Measurements from ENCODE around the gene PCSK4. TPM values are rescaled to one million over a fixed set of nuclear protein-coding genes. Genes with fewer than 3 reads are reported as not detected.

Gene PCSK4
- total and polyA plus RNA-seq, 2 of the 13 experiments (the other 11 are each of a cell fraction or from before 2014, with no cell fraction given), result 2.0 to 2.7 TPM

- peak; percentile 14; the same call in 1 of the 2 replicates for TF ChIP-seq ZFP90 (CRISPR knock-in tag; IDR thresholded peaks at IDR 0.05; ENCODE audit: borderline replicate concordance)
- TF ChIP-seq, protein P1, sequence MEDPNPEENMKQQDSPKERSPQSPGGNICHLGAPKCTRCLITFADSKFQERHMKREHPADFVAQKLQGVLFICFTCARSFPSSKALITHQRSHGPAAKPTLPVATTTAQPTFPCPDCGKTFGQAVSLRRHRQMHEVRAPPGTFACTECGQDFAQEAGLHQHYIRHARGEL (CRISPR knock-in tag; IDR thresholded peaks at IDR 0.05), result no peak
- peak; percentile 96 for TF ChIP-seq GABPB1 (CRISPR knock-in tag; IDR thresholded peaks at IDR 0.05)
- TF ChIP-seq, protein P2, sequence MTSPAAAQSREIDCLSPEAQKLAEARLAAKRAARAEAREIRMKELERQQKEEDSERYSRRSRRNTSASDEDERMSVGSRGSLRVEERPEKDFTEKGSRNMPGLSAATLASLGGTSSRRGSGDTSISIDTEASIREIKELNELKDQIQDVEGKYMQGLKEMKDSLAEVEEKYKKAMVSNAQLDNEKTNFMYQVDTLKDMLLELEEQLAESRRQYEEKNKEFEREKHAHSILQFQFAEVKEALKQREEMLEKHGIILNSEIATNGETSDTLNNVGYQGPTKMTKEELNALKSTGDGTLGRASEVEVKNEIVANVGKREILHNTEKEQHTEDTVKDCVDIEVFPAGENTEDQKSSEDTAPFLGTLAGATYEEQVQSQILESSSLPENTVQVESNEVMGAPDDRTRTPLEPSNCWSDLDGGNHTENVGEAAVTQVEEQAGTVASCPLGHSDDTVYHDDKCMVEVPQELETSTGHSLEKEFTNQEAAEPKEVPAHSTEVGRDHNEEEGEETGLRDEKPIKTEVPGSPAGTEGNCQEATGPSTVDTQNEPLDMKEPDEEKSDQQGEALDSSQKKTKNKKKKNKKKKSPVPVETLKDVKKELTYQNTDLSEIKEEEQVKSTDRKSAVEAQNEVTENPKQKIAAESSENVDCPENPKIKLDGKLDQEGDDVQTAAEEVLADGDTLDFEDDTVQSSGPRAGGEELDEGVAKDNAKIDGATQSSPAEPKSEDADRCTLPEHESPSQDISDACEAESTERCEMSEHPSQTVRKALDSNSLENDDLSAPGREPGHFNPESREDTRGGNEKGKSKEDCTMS (CRISPR knock-in tag; conservative IDR thresholded peaks at IDR 0.05), result no peak
- peak; percentile 94 for TF ChIP-seq ETV5 (CRISPR knock-in tag; IDR thresholded peaks at IDR 0.05; ENCODE audit: borderline replicate concordance)
- no peak; the same call in 1 of the 2 replicates for TF ChIP-seq NFYB (CRISPR knock-in tag; IDR thresholded peaks at IDR 0.05)
- TF ChIP-seq ARNTL (CRISPR knock-in tag; IDR thresholded peaks at IDR 0.05), result no peak; the same call in 1 of the 2 replicates
- TF ChIP-seq IRF9 (CRISPR knock-in tag; IDR thresholded peaks at IDR 0.05; ENCODE audit: borderline replicate concordance), result 0 out of 2 replicates have a peak, but pooled peaks have one; percentile 9
- peak; percentile 96 for TF ChIP-seq ZSCAN30 (CRISPR knock-in tag; IDR thresholded peaks at IDR 0.05)
- no peak for TF ChIP-seq ZNF225 (CRISPR knock-in tag; IDR thresholded peaks at IDR 0.05)
- peak; percentile 41; the same call in 1 of the 2 replicates for TF ChIP-seq FOXK1 (CRISPR knock-in tag; IDR thresholded peaks at IDR 0.05; ENCODE audit: borderline replicate concordance, low read depth)
- peak; percentile 28; the same call in 1 of the 2 replicates for TF ChIP-seq ZNF790 (CRISPR knock-in tag; IDR thresholded peaks at IDR 0.05; ENCODE audit: borderline replicate concordance)
- TF ChIP-seq ZNF136 (CRISPR knock-in tag; IDR thresholded peaks at IDR 0.05; ENCODE audit: low read depth), result no peak; the same call in 1 of the 2 replicates
- TF ChIP-seq HNRNPLL (IDR thresholded peaks at IDR 0.05; ENCODE audit: low read depth, low read length, poor library complexity, severe bottlenecking), result peak; percentile 84
- TF ChIP-seq, protein P3, sequence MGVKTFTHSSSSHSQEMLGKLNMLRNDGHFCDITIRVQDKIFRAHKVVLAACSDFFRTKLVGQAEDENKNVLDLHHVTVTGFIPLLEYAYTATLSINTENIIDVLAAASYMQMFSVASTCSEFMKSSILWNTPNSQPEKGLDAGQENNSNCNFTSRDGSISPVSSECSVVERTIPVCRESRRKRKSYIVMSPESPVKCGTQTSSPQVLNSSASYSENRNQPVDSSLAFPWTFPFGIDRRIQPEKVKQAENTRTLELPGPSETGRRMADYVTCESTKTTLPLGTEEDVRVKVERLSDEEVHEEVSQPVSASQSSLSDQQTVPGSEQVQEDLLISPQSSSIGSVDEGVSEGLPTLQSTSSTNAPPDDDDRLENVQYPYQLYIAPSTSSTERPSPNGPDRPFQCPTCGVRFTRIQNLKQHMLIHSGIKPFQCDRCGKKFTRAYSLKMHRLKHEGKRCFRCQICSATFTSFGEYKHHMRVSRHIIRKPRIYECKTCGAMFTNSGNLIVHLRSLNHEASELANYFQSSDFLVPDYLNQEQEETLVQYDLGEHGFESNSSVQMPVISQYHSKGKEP (CRISPR knock-in tag; IDR thresholded peaks at IDR 0.05), result no peak
- no peak for TF ChIP-seq SRSF1 (optimal IDR thresholded peaks at IDR 0.05; ENCODE audit: low read depth, low read length)
- TF ChIP-seq HOXD1 (CRISPR knock-in tag; IDR thresholded peaks at IDR 0.05), result no peak; the same call in 1 of the 2 replicates
- no peak for TF ChIP-seq ZNF773 (CRISPR knock-in tag; IDR thresholded peaks at IDR 0.05; ENCODE audit: borderline replicate concordance)
- peak; percentile 96 for TF ChIP-seq TFDP1 (CRISPR knock-in tag; IDR thresholded peaks at IDR 0.05; ENCODE audit: borderline replicate concordance)
- TF ChIP-seq SRSF9 (IDR thresholded peaks at IDR 0.05; ENCODE audit: borderline replicate concordance, insufficient read depth, low read depth, low read length, poor library complexity, severe bottlenecking), result no peak
- peak; percentile 43 for TF ChIP-seq SALL1 (CRISPR knock-in tag; IDR thresholded peaks at IDR 0.05)
- TF ChIP-seq CREB1 (IDR thresholded peaks at IDR 0.05), result peak; percentile 79
- TF ChIP-seq CREB1 (CRISPR knock-in tag; IDR thresholded peaks at IDR 0.05), result no peak
Measured at GRCh38 chr19:1478934-1479707, 11.0 kb downstream of the PCSK4 start, which contains the start of gene C19orf25 (continued).

Measured in HepG2 (cell line).